H9 (cell line): Measurements from ENCODE around the gene MRPS23. TPM values are rescaled to one million over a fixed set of nuclear protein-coding genes. Genes with fewer than 3 reads are reported as not detected.

ENCODE experiments used
- DNase-seq: peaks from one replicate; pipeline ENCODE4 v3.0.0-alpha.2; 2017
- H2AFZ ChIP-seq: one replicate; pipeline ENCODE4 v1.6.1; 2013; ENCODE audit warnings: mild to moderate bottlenecking, low read length, control low read depth, moderate library complexity
- H2AK5ac ChIP-seq: 2 replicates; pipeline ENCODE4 v1.6.1; 2013; ENCODE audit warnings: low read length, control low read depth, mixed read lengths; ENCODE audit not compliant: insufficient read length
- H2BK120ac ChIP-seq: one replicate; pipeline ENCODE4 v1.6.1; 2013; ENCODE audit warnings: low read depth, mild to moderate bottlenecking, low read length, control low read depth, inconsistent platforms; ENCODE audit not compliant: poor library complexity, severe bottlenecking
- H2BK12ac ChIP-seq: 2 replicates; pipeline ENCODE4 v1.6.1; 2013; ENCODE audit warnings: low read length, control low read depth, mixed read lengths, low read depth; ENCODE audit not compliant: insufficient read length
- H2BK15ac ChIP-seq: 2 replicates; pipeline ENCODE4 v1.6.1; 2013; ENCODE audit warnings: low read depth, low read length, control low read depth
- H2BK20ac ChIP-seq: one replicate; pipeline ENCODE4 v1.6.1; 2013; ENCODE audit warnings: low read depth, mild to moderate bottlenecking, low read length, control low read depth, inconsistent platforms; ENCODE audit not compliant: poor library complexity, severe bottlenecking
- H2BK5ac ChIP-seq: 2 replicates; pipeline ENCODE4 v1.6.1; 2013; ENCODE audit warnings: low read length, control low read depth, mixed read lengths; ENCODE audit not compliant: insufficient read length
- H3K14ac ChIP-seq: 2 replicates; pipeline ENCODE4 v1.6.1; 2013; ENCODE audit warnings: low read length, control low read depth; ENCODE audit not compliant: insufficient read depth
- H3K18ac ChIP-seq: 2 replicates; pipeline ENCODE4 v1.6.1; 2013; ENCODE audit warnings: low read depth, mild to moderate bottlenecking, mixed read lengths, low read length, control low read depth; ENCODE audit not compliant: insufficient read length
- H3K23ac ChIP-seq: 2 replicates; pipeline ENCODE4 v1.6.1; 2013; ENCODE audit warnings: low read length, control low read depth, mixed read lengths, low read depth; ENCODE audit not compliant: insufficient read length
- H3K23me2 ChIP-seq: 2 replicates; pipeline ENCODE4 v1.6.1; 2013; ENCODE audit warnings: low read depth, mild to moderate bottlenecking, mixed read lengths, low read length, control low read depth; ENCODE audit not compliant: insufficient read length, poor library complexity, severe bottlenecking
- H3K27ac ChIP-seq: 2 replicates; pipeline ENCODE4 v1.5.1; 2013; ENCODE audit warnings: low read length, control low read depth, mixed read lengths, low read depth; ENCODE audit not compliant: insufficient read length
- H3K27me3 ChIP-seq: 2 replicates; pipeline ENCODE4 v1.6.1; 2013; ENCODE audit warnings: low read length, control low read depth, inconsistent platforms; ENCODE audit not compliant: insufficient read depth
- H3K4ac ChIP-seq: 2 replicates; pipeline ENCODE4 v1.6.1; 2013; ENCODE audit warnings: low read depth, mild to moderate bottlenecking, control low read depth, inconsistent platforms, low read length, moderate library complexity
- H3K4me1 ChIP-seq: 2 replicates; pipeline ENCODE4 v1.6.1; 2013; ENCODE audit warnings: low read length, control low read depth, inconsistent platforms; ENCODE audit not compliant: insufficient read depth
- H3K4me2 ChIP-seq: 2 replicates; pipeline ENCODE4 v1.6.1; 2013; ENCODE audit warnings: low read length, control low read depth, mixed read lengths; ENCODE audit not compliant: insufficient read length, insufficient read depth
- H3K56ac ChIP-seq: 2 replicates; pipeline ENCODE4 v1.6.1; 2013; ENCODE audit warnings: low read depth, mild to moderate bottlenecking, mixed read lengths, low read length, control low read depth; ENCODE audit not compliant: insufficient read length
- H3K79me1 ChIP-seq: 2 replicates; pipeline ENCODE4 v1.6.1; 2013; ENCODE audit warnings: low read depth, mild to moderate bottlenecking, moderate library complexity, low read length, control low read depth, inconsistent platforms; ENCODE audit not compliant: insufficient read depth, poor library complexity, severe bottlenecking
- H3K79me2 ChIP-seq: 2 replicates; pipeline ENCODE4 v1.6.1; 2013; ENCODE audit warnings: low read length, control low read depth, inconsistent platforms; ENCODE audit not compliant: insufficient read depth
- H3K9ac ChIP-seq: 2 replicates; pipeline ENCODE4 v1.6.1; 2013; ENCODE audit warnings: low read length, control low read depth, mixed read lengths; ENCODE audit not compliant: insufficient read length; ENCODE audit errors: extremely low read depth
- H3K9me3 ChIP-seq: one replicate; pipeline ENCODE4 v1.6.1; 2013; ENCODE audit warnings: low read depth, low read length, inconsistent platforms; ENCODE audit not compliant: control insufficient read depth
- H3T11ph ChIP-seq: one replicate; pipeline ENCODE4 v1.6.1; 2013; ENCODE audit warnings: mild to moderate bottlenecking, low read length, control low read depth, inconsistent platforms
- H4K20me1 ChIP-seq: one replicate; pipeline ENCODE4 v1.6.1; 2013; ENCODE audit not compliant: control insufficient read depth, insufficient read length, insufficient read depth
- H4K5ac ChIP-seq: 2 replicates; pipeline ENCODE4 v1.6.1; 2013; ENCODE audit warnings: low read depth, mild to moderate bottlenecking, mixed read lengths, low read length, control low read depth; ENCODE audit not compliant: insufficient read length
- H4K8ac ChIP-seq: replicated peaks from 2 replicates; pipeline ENCODE4 v1.6.1; 2013; ENCODE audit warnings: low read length, control low read depth, mixed read lengths, low read depth; ENCODE audit not compliant: insufficient read length
- H4K91ac ChIP-seq: 2 replicates; pipeline ENCODE4 v1.6.1; 2013; ENCODE audit warnings: low read depth, mild to moderate bottlenecking, moderate library complexity, mixed read lengths, low read length, control low read depth; ENCODE audit not compliant: insufficient read length
- H3K27ac Mint-ChIP-seq, 3 experiments: 2 replicates in 2 of 3; 3 replicates in 1 of 3; pipeline ENCODE4 v1.8.0; 2020 to 2021; ENCODE audit warnings: mixed read lengths in 3 of 3, mild to moderate bottlenecking in 1 of 3, moderate library complexity in 1 of 3
- H3K27me3 Mint-ChIP-seq: 2 replicates; pipeline ENCODE4 v1.8.0; 2021; ENCODE audit warnings: low read depth, mild to moderate bottlenecking, moderate library complexity, mixed read lengths
- H3K36me3 Mint-ChIP-seq, 3 experiments: 2 replicates in 2 of 3; 3 replicates in 1 of 3; pipeline ENCODE4 v1.8.0; 2020 to 2021; ENCODE audit warnings: low read depth in 3 of 3, mixed read lengths in 3 of 3; ENCODE audit not compliant: insufficient read depth in 1 of 3
- H3K4me1 Mint-ChIP-seq, 2 experiments: 2 replicates each; pipeline ENCODE4 v1.8.0; 2020; ENCODE audit warnings: mixed read lengths in 2 of 2
- H3K4me3 Mint-ChIP-seq, 2 experiments: 2 replicates in 1 of 2; 3 replicates in 1 of 2; pipeline ENCODE4 v1.8.0; 2020 to 2021; ENCODE audit warnings: mild to moderate bottlenecking in 2 of 2, mixed read lengths in 2 of 2, moderate library complexity in 1 of 2
- H3K9me3 Mint-ChIP-seq, 2 experiments: 2 replicates in 1 of 2; 3 replicates in 1 of 2; pipeline ENCODE4 v1.8.0; 2020; ENCODE audit warnings: mild to moderate bottlenecking in 2 of 2, mixed read lengths in 2 of 2, moderate library complexity in 1 of 2
- WGBS: extraction: QIAGEN DNeasy Blood & Tissue Kit; methylation state at CpG from one replicate; pipeline ENCODE4 v1.1.7; 2013; ENCODE audit warnings: missing lambda C conversion rate, low lambda C conversion rate, mixed read lengths; ENCODE audit not compliant: insufficient read length; ENCODE audit errors: extremely low coverage; 5-methylcytosine and 5-hydroxymethylcytosine counted together
- total RNA-seq: library from RNA; stranded (reverse); gene quantifications from 2 replicates; pipeline ENCODE4 v1.2.1, GENCODE V29; 2021
- TF ChIP-seq, protein P1 (sequence below): fragments of 200-600 bp; sonication (generic); conservative IDR thresholded peaks from 3 replicates; pipeline ENCODE4 v1.8.0; 2021; ENCODE audit warnings: antibody characterized with exemption, mild to moderate bottlenecking

The MRPS23 gene
- total RNA-seq, 1 experiment from 2014 or later: 62.0 TPM

GRCh38 chr17:57823469-57824401, 26.1 kb downstream of the MRPS23 start:
- no peak overlapping the region for H4K91ac ChIP-seq
- H3T11ph ChIP-seq: no peak overlapping the region
- H2BK120ac ChIP-seq: no peak overlapping the region
- no peaks in the 10 kb centered on the region for H4K20me1 ChIP-seq
- H3K18ac ChIP-seq: no peak overlapping the region
- Mint-ChIP-seq H3K27ac (no peak overlapping the region), H3K9me3 (no peaks in the 10 kb centered on the region), H3K36me3 (no peaks in the 10 kb centered on the region), H3K27me3 (no peaks in the 10 kb centered on the region; the same call in 1 of the 2 replicates), H3K4me3 (no peak overlapping the region), H3K4me1 (peaks cover 12 to 13% of the 10 kb centered on the region in 2 experiments)
- H2AFZ ChIP-seq: no peak overlapping the region
- no peak overlapping the region for H3K56ac ChIP-seq
- no peak overlapping the region for H3K27ac ChIP-seq
- no peak overlapping the region for H2BK12ac ChIP-seq
- no peaks in the 10 kb centered on the region for H3K27me3 ChIP-seq
- H3K14ac ChIP-seq: no peak overlapping the region
- H2AK5ac ChIP-seq: no peak overlapping the region
- no CpG with 5 or more reads among the region's 15 CpGs for WGBS
- H3K23me2 ChIP-seq: no peaks in the 10 kb centered on the region
- H3K23ac ChIP-seq: no peak overlapping the region
- no peaks in the 10 kb centered on the region for H3K79me2 ChIP-seq
- H2BK15ac ChIP-seq: no peak overlapping the region
- H3K9me3 ChIP-seq: no peaks in the 10 kb centered on the region
- no peak overlapping the region for H4K8ac ChIP-seq
- no peak overlapping the region for H2BK20ac ChIP-seq
- H3K79me1 ChIP-seq: no peaks in the 10 kb centered on the region
- H4K5ac ChIP-seq: no peak overlapping the region
- no peak overlapping the region for H2BK5ac ChIP-seq
- TF ChIP-seq, protein P1, sequence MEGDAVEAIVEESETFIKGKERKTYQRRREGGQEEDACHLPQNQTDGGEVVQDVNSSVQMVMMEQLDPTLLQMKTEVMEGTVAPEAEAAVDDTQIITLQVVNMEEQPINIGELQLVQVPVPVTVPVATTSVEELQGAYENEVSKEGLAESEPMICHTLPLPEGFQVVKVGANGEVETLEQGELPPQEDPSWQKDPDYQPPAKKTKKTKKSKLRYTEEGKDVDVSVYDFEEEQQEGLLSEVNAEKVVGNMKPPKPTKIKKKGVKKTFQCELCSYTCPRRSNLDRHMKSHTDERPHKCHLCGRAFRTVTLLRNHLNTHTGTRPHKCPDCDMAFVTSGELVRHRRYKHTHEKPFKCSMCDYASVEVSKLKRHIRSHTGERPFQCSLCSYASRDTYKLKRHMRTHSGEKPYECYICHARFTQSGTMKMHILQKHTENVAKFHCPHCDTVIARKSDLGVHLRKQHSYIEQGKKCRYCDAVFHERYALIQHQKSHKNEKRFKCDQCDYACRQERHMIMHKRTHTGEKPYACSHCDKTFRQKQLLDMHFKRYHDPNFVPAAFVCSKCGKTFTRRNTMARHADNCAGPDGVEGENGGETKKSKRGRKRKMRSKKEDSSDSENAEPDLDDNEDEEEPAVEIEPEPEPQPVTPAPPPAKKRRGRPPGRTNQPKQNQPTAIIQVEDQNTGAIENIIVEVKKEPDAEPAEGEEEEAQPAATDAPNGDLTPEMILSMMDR: no peak
- H3K4ac ChIP-seq: no peak overlapping the region
- no peak overlapping the region for H3K4me2 ChIP-seq
- no peak for DNase-seq
- no peak overlapping the region for H3K9ac ChIP-seq
- H3K4me1 ChIP-seq: no peaks in the 10 kb centered on the region; the same call in 1 of the 2 replicates
